ENCODE results near the gene TNKS1BP1.

The TNKS1BP1 gene

DNA sequence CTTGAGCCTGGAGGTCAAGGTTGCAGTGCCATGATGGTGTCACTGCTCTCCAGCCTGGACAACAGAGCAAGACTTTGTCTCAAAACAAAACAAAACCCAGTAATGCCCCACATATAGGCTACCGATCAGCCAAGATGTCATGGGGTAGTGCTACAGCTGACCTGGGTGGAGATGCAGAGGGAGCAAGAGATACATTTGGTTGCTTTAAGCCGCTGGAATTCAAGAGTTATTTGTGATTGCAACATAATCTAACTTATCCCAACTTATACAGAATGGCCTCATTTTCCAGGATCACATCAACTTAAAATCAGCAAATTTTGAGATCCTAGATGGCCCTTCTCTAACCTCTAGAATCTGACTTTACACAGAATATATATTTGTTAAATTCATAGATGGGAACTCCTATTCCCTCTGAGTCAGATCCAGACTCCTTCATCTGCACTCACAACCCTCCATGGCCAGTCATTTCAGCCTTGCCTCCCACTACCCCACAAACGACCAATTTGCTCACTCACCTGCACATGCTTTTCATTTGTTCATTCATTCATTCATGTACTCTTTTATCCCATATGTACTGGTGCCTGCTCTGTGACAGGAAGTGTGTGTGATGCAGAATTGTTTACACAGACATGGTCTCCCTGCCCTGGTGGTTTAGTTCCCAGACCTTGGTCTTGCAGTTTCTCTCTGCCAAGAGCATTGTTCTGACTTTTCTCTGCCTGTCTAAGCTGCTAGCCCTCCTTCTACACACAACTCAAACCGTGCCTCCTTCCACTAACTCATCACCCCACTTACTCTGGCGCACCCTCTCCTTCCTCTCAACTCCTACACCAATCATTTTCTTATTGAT lies 63.6 kb downstream of the TNKS1BP1 start:
- no peak for DNase-seq (ENCODE audit: low spot score)

DNA sequence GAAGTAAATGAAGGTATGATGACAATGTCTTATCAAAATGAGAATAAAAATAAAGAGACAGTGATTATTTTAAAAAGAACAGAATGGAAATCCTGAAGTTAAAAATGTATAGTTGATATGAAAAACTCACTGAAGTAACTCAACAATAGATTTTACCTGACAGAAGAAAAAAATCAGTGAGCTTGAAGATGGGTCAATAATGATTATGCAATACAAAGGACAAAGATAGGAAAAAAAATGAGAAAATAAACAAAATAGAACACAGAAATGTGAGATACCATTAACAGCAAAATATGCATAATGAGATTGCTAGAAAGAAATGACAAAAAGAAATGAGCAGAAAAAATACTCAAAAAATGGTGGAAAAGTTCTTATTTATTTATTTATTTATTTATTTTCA lies 68.6 kb downstream of the TNKS1BP1 start:
- no peak for DNase-seq (ENCODE audit: low spot score)

- DNase-seq (ENCODE audit: low spot score): no peak
These were observed 69.1 kb downstream of the TNKS1BP1 start for GRCh38 chr11:57255618-57256017.

- no peak for DNase-seq (ENCODE audit: low spot score)
These were observed 70.1 kb downstream of the TNKS1BP1 start for GRCh38 chr11:57254631-57255030.

DNA sequence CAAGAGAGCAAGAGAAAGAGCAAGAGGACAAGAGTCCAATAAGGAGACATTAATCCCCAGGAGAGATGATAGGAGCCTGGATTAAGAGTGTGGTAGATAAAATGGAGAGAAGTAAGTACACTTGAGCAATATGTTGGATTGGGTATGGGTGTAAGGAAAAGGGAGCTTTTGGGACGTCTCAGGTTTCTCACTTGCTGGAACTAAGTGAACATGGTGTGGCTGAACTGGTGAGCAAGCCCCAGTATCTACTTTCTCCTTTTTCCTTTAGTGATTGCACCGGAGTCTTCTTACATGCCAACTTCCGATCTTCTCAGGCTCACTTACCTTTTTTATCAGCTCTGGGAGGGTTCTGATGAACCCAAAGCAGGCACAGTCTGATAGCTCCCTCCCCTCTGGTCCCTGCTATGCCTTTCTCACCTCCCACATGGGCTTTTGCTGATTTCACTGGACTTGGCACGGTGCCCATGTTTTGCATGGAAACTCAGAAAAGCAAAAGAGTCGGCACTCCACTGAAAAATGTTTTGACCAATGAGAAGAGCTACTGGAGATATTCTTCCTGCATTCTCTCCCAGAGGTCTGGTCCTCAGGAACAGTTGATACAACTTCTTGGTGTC lies 73.2 kb downstream of the TNKS1BP1 start:
- no peak for DNase-seq (ENCODE audit: low spot score)

DNA sequence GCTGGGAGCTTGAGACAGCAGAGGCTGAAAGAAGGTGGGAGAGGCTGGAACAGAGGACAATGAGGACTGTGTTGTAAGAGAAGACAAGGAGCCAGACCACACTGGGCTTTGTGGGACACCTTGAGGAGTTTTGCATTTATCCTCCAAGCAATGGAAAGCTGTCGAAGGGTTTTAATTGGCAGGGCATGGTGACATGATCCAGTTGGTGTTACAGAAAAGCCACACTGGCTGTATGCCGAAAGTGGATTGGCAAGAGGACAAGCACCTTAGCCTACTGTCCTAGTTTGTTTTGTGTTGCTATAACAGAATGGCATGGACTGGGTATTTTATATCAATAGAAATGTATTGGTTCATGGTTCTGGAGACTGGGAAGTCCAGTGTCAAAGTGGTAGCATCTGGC lies 73.7 kb downstream of the TNKS1BP1 start:
- DNase-seq (ENCODE audit: low spot score): no peak
